ENCODE data around the gene ZNF697.
"Not testable (repeated sequence)": the region's sequence is repeated elsewhere in the genome, so short reads cannot be mapped to it uniquely, and the experiment has no call there.

ZNF697 gene

GRCh38 chr1:119600561-119600960 is 47.5 kb downstream of the ZNF697 start:
- no peak for DNase-seq

- DNase-seq: no peak
These were observed 52.5 kb downstream of the ZNF697 start for GRCh38 chr1:119595606-119596005.

GRCh38 chr1:119595168-119595567 is 52.9 kb downstream of the ZNF697 start:
- DNase-seq: no peak

GRCh38 chr1:119594376-119594775 is 53.7 kb downstream of the ZNF697 start:
- no peak for DNase-seq

GRCh38 chr1:119593805-119594204 is 54.3 kb downstream of the ZNF697 start:
- DNase-seq: no peak

GRCh38 chr1:119590393-119590792 is 57.7 kb downstream of the ZNF697 start:
- DNase-seq: no peak

- no peak for DNase-seq
These were observed 59.4 kb downstream of the ZNF697 start for GRCh38 chr1:119588621-119589020.

- no peak for DNase-seq
These were observed 60.7 kb downstream of the ZNF697 start for GRCh38 chr1:119587341-119587740.

- DNase-seq: not testable (repeated sequence)
These were observed 62.3 kb downstream of the ZNF697 start for GRCh38 chr1:119585801-119586200.

- DNase-seq: peak; percentile 9
These were observed 65.3 kb downstream of the ZNF697 start for GRCh38 chr1:119582801-119583200.

- DNase-seq: not testable (repeated sequence)
These were observed 67.0 kb downstream of the ZNF697 start for GRCh38 chr1:119581076-119581475.

GRCh38 chr1:119573886-119574285 is 74.2 kb downstream of the ZNF697 start:
- DNase-seq: no peak

GRCh38 chr1:119569930-119570622 is 78.0 kb downstream of the ZNF697 start:
- not testable (repeated sequence) for DNase-seq

All from NCI-H2107 (cell line).